Vagina (tissue), 2 donors: Measurements from ENCODE around the gene PTPN11. TPM values are rescaled to one million over a fixed set of nuclear protein-coding genes. Genes with fewer than 3 reads are reported as not detected.

Source experiments
- DNase-seq, 2 donors: peaks; one replicate each; pipeline ENCODE4 v3.0.0-alpha.2; 2017; ENCODE audit errors: extremely low spot score in 2 of 2
- H3K27ac ChIP-seq: fragments of 200-600 bp; sonication (generic); one replicate; pipeline ENCODE4 v1.5.1; 2019
- H3K27me3 ChIP-seq: fragments of 200-600 bp; sonication (generic); one replicate; pipeline ENCODE4 v1.5.1; 2019
- H3K36me3 ChIP-seq, 2 donors: fragments of 200-600 bp; sonication (generic); one replicate each; pipeline ENCODE4 v1.5.1; 2017 to 2019
- H3K4me1 ChIP-seq: fragments of 200-600 bp; sonication (generic); one replicate; pipeline ENCODE4 v1.5.1; 2019
- H3K4me3 ChIP-seq, 2 donors: fragments of 200-600 bp; sonication (generic); 1 replicate in 1 of 2; 2 replicates in 1 of 2; pipeline ENCODE4 v1.5.1; 2016 to 2019
- H3K9me3 ChIP-seq: fragments of 200-600 bp; sonication (generic); one replicate; pipeline ENCODE4 v1.5.1; 2019
- POLR2A ChIP-seq, 2 donors: fragments of 450-650 bp; IDR thresholded peaks; one replicate each; pipeline ENCODE4 v1.6.1; 2017; ENCODE audit warnings: antibody characterized with exemption in 2 of 2, mild to moderate bottlenecking in 2 of 2, moderate library complexity in 2 of 2
- POLR2AphosphoS5 ChIP-seq, 2 donors: sonication (generic); formaldehyde crosslinking; IDR thresholded peaks; one replicate each; pipeline ENCODE4 v1.9.0; 2017; ENCODE audit warnings: antibody characterized with exemption in 2 of 2, mild to moderate bottlenecking in 2 of 2, low read depth in 1 of 2; ENCODE audit not compliant: insufficient read depth in 1 of 2
- intact Hi-C: fragments of 100-400 bp; cut with DNase I; formaldehyde crosslinking; loops from one replicate; pipeline ENCODE4 v1.15.1; 2023
- total RNA-seq: library from RNA; depleted of rRNA; stranded (reverse); fragments of >200 nt; gene quantifications from one replicate; pipeline ENCODE4 v1.2.3, GENCODE V29; 2016
- TF ChIP-seq, protein P1 (sequence below), 3 experiments: fragments of 450-650 bp in 2 of 3; fragments of 200-600 bp in 1 of 3; sonication (generic) in 1 of 3; IDR thresholded peaks; one replicate each; pipeline ENCODE4 v1.5.1; 2017 to 2019; ENCODE audit warnings: antibody characterized with exemption in 3 of 3, mild to moderate bottlenecking in 2 of 3, moderate library complexity in 2 of 3

Gene PTPN11
- total RNA-seq, 1 donor from 2014 or later, result 57.2 TPM

DNA sequence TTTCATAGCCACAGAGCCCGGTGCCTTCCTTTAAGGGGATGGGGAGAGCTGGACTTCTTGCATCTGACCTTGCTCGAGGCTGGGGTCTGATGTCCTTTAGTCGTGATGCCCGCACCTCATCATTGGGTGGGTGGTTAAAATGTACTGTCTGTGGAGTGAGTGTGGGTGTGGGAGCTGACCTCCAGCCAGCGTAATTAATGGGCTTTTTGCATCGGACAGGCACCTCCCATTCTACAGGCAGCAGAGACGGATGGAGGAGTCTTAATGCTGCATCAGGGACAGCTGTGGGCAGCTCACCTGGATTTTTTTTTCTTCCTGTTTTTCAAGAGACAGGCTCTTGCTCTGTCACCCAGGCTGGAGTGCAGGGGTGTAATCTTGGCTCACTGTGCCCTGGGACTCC lies 114.8 kb downstream of the PTPN11 start:
- H3K4me3 ChIP-seq, result no peak overlapping the region
- TF ChIP-seq, protein P1, sequence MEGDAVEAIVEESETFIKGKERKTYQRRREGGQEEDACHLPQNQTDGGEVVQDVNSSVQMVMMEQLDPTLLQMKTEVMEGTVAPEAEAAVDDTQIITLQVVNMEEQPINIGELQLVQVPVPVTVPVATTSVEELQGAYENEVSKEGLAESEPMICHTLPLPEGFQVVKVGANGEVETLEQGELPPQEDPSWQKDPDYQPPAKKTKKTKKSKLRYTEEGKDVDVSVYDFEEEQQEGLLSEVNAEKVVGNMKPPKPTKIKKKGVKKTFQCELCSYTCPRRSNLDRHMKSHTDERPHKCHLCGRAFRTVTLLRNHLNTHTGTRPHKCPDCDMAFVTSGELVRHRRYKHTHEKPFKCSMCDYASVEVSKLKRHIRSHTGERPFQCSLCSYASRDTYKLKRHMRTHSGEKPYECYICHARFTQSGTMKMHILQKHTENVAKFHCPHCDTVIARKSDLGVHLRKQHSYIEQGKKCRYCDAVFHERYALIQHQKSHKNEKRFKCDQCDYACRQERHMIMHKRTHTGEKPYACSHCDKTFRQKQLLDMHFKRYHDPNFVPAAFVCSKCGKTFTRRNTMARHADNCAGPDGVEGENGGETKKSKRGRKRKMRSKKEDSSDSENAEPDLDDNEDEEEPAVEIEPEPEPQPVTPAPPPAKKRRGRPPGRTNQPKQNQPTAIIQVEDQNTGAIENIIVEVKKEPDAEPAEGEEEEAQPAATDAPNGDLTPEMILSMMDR (IDR thresholded peaks at IDR 0.05), result no peak
- TF ChIP-seq POLR2A (IDR thresholded peaks at IDR 0.05) (no peak), POLR2AphosphoS5 (IDR thresholded peaks at IDR 0.05; ENCODE audit: insufficient read depth in 1 of 2, low read depth in 1 of 2) (no peak)

DNA sequence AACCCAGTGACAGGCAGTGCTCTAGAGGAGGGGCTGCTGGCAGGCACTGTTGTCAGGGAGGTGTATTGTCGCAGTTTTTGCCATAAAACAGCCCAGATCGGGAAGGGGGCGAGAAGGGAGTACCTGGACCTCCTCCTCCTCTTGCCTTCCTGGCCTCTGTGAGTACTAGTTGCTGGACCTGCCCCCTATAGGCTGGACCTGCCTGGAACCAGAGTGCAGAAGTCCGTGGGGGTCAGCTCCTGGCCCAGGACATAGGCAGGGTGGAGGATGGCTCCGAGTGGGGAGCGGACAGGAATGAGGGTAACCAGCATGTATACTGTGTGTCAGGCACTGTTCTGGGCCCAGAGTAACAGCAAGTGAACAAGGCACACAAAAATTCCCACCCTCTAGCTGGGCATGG lies 116.3 kb downstream of the PTPN11 start:
- Histone ChIP-seq H3K9me3 (no peaks in the 10 kb centered on the region), H3K4me1 (no peaks in the 10 kb centered on the region), H3K4me3 (no peak overlapping the region), H3K27ac (no peak overlapping the region), H3K36me3 (no peaks in the 10 kb centered on the region), H3K27me3 (no peaks in the 10 kb centered on the region)
- DNase-seq, result no peak
- no peak for TF ChIP-seq POLR2A (IDR thresholded peaks at IDR 0.05)
- no peak for TF ChIP-seq POLR2AphosphoS5 (IDR thresholded peaks at IDR 0.05; ENCODE audit: insufficient read depth in 1 of 2, low read depth in 1 of 2)
- TF ChIP-seq, protein P1 (IDR thresholded peaks at IDR 0.05), result no peak
- intact Hi-C loops, result no loop called here

More for the DNA sequence above, 114.8 kb downstream of the PTPN11 start:
- Histone ChIP-seq H3K36me3 (no peaks in the 10 kb centered on the region), H3K9me3 (no peaks in the 10 kb centered on the region), H3K4me1 (no peaks in the 10 kb centered on the region), H3K27ac (no peak overlapping the region), H3K27me3 (no peaks in the 10 kb centered on the region)
- intact Hi-C loops, result no loop called here
- DNase-seq, result no peak

DNA sequence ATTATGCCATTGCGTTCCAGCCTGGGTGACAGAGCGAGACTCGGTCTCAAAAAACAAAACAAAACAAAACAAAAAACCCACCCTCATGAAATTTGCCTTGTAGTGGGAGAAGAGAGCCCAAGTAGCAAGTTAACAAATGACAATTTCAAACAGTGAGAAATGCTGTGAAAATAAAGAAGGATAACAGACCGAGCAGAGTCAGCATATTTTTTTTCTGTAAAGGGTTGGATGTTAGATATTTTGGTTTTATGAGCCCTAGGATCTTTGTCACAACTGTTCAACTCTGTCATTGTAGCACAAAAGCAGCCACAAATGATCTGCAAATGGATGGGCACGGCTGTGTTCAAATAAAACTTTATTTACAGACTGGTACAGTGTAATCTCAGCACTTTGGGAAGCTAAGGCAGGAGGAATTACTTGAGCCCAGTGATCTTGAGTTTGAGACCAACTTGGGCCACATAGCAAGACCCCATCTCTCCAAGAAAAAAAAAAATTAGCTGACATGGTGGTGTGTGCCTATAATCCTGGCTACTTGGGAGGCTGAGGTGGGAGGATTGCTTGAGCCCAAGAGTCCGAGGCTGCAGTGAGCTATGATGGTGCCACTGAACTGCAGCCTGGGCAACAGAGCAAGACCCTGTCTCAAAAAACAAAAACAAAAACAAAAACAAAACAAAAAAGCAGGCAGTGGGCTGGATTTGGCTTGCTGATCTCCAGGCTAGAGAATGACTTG lies 117.1 kb downstream of the PTPN11 start:
- Histone ChIP-seq H3K36me3 (no peaks in the 10 kb centered on the region), H3K4me3 (no peak overlapping the region), H3K4me1 (no peaks in the 10 kb centered on the region), H3K27ac (no peak overlapping the region), H3K27me3 (no peaks in the 10 kb centered on the region), H3K9me3 (no peaks in the 10 kb centered on the region)
- TF ChIP-seq, protein P1 (IDR thresholded peaks at IDR 0.05), result no peak
- no peak for TF ChIP-seq POLR2AphosphoS5 (IDR thresholded peaks at IDR 0.05; ENCODE audit: insufficient read depth in 1 of 2, low read depth in 1 of 2)
- TF ChIP-seq POLR2A (IDR thresholded peaks at IDR 0.05), result no peak
- intact Hi-C loops, result no loop called here
- no peak for DNase-seq

DNA sequence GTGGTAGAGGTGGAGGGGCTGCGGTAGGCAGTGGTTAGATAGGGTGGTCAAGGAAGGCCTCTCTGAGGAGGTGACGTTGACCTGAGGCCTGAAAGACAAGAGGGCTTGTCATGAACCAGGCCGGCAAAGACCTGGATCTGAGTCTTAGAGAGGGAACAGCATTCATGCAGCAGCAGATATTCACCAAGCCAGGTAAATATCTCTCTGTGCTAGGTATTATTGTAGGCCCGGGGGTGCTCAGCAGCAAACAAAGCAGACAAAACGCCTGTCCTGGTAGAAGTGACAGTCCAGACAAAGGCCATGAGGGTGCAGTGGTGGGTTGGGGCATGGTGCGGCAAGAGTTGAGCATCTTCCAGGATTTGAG lies 117.6 kb downstream of the PTPN11 start:
- DNase-seq, result no peak
- H3K27ac ChIP-seq, result no peak overlapping the region
- H3K4me1 ChIP-seq, result no peaks in the 10 kb centered on the region
- H3K27me3 ChIP-seq, result no peaks in the 10 kb centered on the region
- H3K4me3 ChIP-seq, result no peak overlapping the region
- intact Hi-C loops, result no loop called here
- no peaks in the 10 kb centered on the region for H3K36me3 ChIP-seq
- no peaks in the 10 kb centered on the region for H3K9me3 ChIP-seq
- TF ChIP-seq POLR2A (IDR thresholded peaks at IDR 0.05) (no peak), POLR2AphosphoS5 (IDR thresholded peaks at IDR 0.05; ENCODE audit: insufficient read depth in 1 of 2, low read depth in 1 of 2) (no peak)
- TF ChIP-seq, protein P1 (IDR thresholded peaks at IDR 0.05), result no peak

DNA sequence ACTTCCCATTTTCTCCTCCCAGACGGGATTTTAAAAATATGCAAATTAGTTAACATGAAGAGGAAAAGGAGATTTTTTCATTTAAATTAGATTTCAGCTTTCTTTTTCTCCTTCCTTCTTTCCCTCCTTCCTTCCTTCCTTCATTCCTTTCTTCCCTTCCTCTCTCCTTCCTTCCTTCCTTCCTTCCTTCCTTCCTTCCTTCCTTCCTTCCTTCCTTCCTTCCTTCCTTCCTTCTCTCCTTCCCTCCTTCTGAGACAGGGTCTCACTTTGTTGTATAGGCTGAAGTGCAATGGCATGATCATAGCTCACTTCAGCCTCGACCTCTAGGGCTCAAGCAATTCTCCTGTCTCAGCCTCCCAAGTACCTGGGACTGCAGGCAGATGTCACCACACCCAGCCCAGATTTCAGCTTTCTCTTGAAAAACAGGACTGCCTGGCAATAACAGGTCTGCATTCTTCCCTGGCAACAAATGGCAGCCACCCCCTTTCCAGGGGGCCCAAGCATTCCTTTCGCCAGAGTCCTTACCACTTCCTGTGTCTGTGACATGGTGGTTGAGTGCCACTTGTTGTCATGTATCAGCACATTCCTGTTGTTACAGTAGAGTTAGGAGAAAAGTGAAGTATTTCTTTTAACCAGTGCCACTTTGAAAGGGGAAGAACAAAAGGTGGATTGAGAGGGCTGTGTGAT lies 119.1 kb downstream of the PTPN11 start:
- no peak for TF ChIP-seq POLR2A (IDR thresholded peaks at IDR 0.05)
- Histone ChIP-seq H3K4me1 (no peaks in the 10 kb centered on the region), H3K36me3 (no peaks in the 10 kb centered on the region), H3K4me3 (no peak overlapping the region), H3K27ac (no peak overlapping the region), H3K9me3 (no peaks in the 10 kb centered on the region), H3K27me3 (no peaks in the 10 kb centered on the region)
- no peak for DNase-seq
- intact Hi-C loops, result no loop called here
